ENCODE results near the gene OR13C8. TPM values are rescaled to one million over a fixed set of nuclear protein-coding genes. Genes with fewer than 3 reads are reported as not detected.

OR13C8 gene
- total and polyA plus RNA-seq, 2 experiments from 2014 or later = not detected

DNA sequence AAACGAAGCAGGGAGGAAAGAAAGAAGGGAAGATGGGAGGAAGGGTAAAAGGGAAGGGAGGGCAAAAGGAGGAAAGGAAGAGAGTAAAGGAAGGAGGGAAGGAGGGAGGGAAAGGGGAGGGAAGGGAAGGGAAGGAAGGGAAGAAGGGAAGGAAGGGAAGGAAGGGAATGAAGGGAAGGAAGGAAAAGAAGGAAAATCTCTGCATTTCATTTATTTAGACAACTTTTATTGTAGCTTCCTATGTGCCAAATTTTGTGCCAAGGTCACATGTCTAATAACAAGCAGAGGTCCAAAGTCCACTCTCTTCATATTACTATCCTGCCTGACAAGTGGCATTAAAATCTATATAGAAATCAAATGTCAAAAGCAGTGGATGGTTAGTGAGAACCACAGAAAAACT lies 29.7 kb upstream of the OR13C8 start:
- H3K9me3 Mint-ChIP-seq = no peaks in the 10 kb centered on the region
- H3K4me3 Mint-ChIP-seq = no peak overlapping the region
- no peaks in the 10 kb centered on the region for H3K36me3 Mint-ChIP-seq (ENCODE audit: low read depth)
- H3K27ac Mint-ChIP-seq = no peak overlapping the region
- Histone ChIP-seq H3F3A (replicated peaks; ENCODE audit: low read depth) (no peaks in the 10 kb centered on the region), H3K4me2 (no peak overlapping the region), H3K36me3 (ENCODE audit: insufficient read depth) (no peaks in the 10 kb centered on the region), H3K4me1 (ENCODE audit: insufficient read depth) (no peaks in the 10 kb centered on the region), H3K79me2 (replicated peaks; ENCODE audit: insufficient read depth) (no peaks in the 10 kb centered on the region), H4K20me1 (replicated peaks; ENCODE audit: insufficient read depth) (no peaks in the 10 kb centered on the region), H3K27ac (ENCODE audit: low read depth) (no peak overlapping the region), H3K4me3 (no peak overlapping the region), H3K9me2 (ENCODE audit: insufficient read depth) (peaks cover 5% of the 10 kb centered on the region; the same call in 1 of the 2 replicates), H2AFZ (no peak overlapping the region), H3K27me3 (ENCODE audit: insufficient read depth) (no peaks in the 10 kb centered on the region)
- H3K27me3 Mint-ChIP-seq (ENCODE audit: insufficient read depth, low read depth, poor library complexity) = no peaks in the 10 kb centered on the region
- ATAC-seq = no peak
- no peaks in the 10 kb centered on the region for H3K4me1 Mint-ChIP-seq
- TF ChIP-seq, protein P1, sequence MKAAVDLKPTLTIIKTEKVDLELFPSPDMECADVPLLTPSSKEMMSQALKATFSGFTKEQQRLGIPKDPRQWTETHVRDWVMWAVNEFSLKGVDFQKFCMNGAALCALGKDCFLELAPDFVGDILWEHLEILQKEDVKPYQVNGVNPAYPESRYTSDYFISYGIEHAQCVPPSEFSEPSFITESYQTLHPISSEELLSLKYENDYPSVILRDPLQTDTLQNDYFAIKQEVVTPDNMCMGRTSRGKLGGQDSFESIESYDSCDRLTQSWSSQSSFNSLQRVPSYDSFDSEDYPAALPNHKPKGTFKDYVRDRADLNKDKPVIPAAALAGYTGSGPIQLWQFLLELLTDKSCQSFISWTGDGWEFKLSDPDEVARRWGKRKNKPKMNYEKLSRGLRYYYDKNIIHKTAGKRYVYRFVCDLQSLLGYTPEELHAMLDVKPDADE (IDR thresholded peaks at IDR 0.05) = no peak
- TF ChIP-seq CREB1 (CRISPR knock-in tag; IDR thresholded peaks at IDR 0.05; ENCODE audit: low read depth) (no peak), POLR2AphosphoS5 (IDR thresholded peaks at IDR 0.05; ENCODE audit: low read depth) (no peak), NANOG (IDR thresholded peaks at IDR 0.05; ENCODE audit: borderline replicate concordance) (no peak), ZNF114 (CRISPR knock-in tag; IDR thresholded peaks at IDR 0.05) (no peak), JUNB (IDR thresholded peaks at IDR 0.05; ENCODE audit: unreplicated experiment) (no peak), STAT1 (IDR thresholded peaks at IDR 0.05; ENCODE audit: unreplicated experiment) (no peak)
- TF ChIP-seq, protein P2, sequence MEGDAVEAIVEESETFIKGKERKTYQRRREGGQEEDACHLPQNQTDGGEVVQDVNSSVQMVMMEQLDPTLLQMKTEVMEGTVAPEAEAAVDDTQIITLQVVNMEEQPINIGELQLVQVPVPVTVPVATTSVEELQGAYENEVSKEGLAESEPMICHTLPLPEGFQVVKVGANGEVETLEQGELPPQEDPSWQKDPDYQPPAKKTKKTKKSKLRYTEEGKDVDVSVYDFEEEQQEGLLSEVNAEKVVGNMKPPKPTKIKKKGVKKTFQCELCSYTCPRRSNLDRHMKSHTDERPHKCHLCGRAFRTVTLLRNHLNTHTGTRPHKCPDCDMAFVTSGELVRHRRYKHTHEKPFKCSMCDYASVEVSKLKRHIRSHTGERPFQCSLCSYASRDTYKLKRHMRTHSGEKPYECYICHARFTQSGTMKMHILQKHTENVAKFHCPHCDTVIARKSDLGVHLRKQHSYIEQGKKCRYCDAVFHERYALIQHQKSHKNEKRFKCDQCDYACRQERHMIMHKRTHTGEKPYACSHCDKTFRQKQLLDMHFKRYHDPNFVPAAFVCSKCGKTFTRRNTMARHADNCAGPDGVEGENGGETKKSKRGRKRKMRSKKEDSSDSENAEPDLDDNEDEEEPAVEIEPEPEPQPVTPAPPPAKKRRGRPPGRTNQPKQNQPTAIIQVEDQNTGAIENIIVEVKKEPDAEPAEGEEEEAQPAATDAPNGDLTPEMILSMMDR (conservative IDR thresholded peaks at IDR 0.05; ENCODE audit: low read depth in 2 of 2) = no peak
- TF ChIP-seq, protein P3, sequence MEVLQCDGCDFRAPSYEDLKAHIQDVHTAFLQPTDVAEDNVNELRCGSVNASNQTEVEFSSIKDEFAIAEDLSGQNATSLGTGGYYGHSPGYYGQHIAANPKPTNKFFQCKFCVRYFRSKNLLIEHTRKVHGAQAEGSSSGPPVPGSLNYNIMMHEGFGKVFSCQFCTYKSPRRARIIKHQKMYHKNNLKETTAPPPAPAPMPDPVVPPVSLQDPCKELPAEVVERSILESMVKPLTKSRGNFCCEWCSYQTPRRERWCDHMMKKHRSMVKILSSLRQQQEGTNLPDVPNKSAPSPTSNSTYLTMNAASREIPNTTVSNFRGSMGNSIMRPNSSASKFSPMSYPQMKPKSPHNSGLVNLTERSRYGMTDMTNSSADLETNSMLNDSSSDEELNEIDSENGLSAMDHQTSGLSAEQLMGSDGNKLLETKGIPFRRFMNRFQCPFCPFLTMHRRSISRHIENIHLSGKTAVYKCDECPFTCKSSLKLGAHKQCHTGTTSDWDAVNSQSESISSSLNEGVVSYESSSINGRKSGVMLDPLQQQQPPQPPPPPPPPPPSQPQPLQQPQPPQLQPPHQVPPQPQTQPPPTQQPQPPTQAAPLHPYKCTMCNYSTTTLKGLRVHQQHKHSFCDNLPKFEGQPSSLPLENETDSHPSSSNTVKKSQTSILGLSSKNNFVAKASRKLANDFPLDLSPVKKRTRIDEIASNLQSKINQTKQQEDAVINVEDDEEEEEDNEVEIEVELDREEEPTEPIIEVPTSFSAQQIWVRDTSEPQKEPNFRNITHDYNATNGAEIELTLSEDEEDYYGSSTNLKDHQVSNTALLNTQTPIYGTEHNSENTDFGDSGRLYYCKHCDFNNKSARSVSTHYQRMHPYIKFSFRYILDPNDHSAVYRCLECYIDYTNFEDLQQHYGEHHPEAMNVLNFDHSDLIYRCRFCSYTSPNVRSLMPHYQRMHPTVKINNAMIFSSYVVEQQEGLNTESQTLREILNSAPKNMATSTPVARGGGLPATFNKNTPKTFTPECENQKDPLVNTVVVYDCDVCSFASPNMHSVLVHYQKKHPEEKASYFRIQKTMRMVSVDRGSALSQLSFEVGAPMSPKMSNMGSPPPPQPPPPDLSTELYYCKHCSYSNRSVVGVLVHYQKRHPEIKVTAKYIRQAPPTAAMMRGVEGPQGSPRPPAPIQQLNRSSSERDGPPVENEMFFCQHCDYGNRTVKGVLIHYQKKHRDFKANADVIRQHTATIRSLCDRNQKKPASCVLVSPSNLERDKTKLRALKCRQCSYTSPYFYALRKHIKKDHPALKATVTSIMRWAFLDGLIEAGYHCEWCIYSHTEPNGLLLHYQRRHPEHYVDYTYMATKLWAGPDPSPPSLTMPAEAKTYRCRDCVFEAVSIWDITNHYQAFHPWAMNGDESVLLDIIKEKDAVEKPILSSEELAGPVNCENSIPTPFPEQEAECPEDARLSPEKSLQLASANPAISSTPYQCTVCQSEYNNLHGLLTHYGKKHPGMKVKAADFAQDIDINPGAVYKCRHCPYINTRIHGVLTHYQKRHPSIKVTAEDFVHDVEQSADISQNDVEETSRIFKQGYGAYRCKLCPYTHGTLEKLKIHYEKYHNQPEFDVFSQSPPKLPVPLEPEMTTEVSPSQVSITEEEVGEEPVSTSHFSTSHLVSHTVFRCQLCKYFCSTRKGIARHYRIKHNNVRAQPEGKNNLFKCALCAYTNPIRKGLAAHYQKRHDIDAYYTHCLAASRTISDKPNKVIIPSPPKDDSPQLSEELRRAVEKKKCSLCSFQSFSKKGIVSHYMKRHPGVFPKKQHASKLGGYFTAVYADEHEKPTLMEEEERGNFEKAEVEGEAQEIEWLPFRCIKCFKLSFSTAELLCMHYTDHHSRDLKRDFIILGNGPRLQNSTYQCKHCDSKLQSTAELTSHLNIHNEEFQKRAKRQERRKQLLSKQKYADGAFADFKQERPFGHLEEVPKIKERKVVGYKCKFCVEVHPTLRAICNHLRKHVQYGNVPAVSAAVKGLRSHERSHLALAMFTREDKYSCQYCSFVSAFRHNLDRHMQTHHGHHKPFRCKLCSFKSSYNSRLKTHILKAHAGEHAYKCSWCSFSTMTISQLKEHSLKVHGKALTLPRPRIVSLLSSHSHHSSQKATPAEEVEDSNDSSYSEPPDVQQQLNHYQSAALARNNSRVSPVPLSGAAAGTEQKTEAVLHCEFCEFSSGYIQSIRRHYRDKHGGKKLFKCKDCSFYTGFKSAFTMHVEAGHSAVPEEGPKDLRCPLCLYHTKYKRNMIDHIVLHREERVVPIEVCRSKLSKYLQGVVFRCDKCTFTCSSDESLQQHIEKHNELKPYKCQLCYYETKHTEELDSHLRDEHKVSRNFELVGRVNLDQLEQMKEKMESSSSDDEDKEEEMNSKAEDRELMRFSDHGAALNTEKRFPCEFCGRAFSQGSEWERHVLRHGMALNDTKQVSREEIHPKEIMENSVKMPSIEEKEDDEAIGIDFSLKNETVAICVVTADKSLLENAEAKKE (CRISPR knock-in tag; IDR thresholded peaks at IDR 0.05) = no peak
- TF ChIP-seq, protein P4, sequence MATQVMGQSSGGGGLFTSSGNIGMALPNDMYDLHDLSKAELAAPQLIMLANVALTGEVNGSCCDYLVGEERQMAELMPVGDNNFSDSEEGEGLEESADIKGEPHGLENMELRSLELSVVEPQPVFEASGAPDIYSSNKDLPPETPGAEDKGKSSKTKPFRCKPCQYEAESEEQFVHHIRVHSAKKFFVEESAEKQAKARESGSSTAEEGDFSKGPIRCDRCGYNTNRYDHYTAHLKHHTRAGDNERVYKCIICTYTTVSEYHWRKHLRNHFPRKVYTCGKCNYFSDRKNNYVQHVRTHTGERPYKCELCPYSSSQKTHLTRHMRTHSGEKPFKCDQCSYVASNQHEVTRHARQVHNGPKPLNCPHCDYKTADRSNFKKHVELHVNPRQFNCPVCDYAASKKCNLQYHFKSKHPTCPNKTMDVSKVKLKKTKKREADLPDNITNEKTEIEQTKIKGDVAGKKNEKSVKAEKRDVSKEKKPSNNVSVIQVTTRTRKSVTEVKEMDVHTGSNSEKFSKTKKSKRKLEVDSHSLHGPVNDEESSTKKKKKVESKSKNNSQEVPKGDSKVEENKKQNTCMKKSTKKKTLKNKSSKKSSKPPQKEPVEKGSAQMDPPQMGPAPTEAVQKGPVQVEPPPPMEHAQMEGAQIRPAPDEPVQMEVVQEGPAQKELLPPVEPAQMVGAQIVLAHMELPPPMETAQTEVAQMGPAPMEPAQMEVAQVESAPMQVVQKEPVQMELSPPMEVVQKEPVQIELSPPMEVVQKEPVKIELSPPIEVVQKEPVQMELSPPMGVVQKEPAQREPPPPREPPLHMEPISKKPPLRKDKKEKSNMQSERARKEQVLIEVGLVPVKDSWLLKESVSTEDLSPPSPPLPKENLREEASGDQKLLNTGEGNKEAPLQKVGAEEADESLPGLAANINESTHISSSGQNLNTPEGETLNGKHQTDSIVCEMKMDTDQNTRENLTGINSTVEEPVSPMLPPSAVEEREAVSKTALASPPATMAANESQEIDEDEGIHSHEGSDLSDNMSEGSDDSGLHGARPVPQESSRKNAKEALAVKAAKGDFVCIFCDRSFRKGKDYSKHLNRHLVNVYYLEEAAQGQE (IDR thresholded peaks at IDR 0.05; ENCODE audit: unreplicated experiment) = no peak
- DNase-seq (ENCODE audit: low spot score) = no peak
